ENCODE results near the gene COL5A2.

Gene COL5A2

DNA sequence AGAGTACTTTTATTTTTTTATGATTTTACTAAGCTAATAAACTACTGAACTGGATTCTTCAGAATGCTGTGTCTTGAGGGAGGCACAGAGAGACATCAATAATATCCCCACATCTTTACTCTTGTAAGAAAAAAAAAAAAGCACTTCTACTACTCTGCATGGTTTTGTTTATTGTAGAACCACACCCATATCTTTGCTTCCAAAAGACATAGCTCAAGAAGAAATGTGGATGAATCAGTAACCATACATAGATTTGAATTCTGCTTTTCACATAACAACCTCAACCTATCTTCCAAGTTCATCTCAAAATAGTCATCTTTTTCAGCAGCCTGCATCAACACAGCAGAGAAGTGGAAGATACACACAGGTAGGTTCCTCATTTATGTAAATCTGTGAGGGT, 12.2 kb upstream of the COL5A2 start:
- Histone ChIP-seq H4K20me1 (ENCODE audit: insufficient read depth) (no peaks in the 10 kb centered on the region), H3K27ac (no peak overlapping the region), H3K4me2 (no peak overlapping the region), H3K27me3 (ENCODE audit: insufficient read depth, low read depth) (no peaks in the 10 kb centered on the region), H3K79me2 (ENCODE audit: insufficient read depth, low read depth) (no peaks in the 10 kb centered on the region), H3K9ac (no peak overlapping the region), H3K36me3 (ENCODE audit: insufficient read depth) (no peaks in the 10 kb centered on the region), H2AFZ (ENCODE audit: low read depth) (no peak overlapping the region), H3K4me3 (IDR thresholded peaks at IDR 0.05; ENCODE audit: insufficient read depth, low read depth, low read length) (no peak overlapping the region), H3K4me1 (ENCODE audit: low read depth, poor library complexity, severe bottlenecking) (no peaks in the 10 kb centered on the region)
- TF ChIP-seq, protein P1, sequence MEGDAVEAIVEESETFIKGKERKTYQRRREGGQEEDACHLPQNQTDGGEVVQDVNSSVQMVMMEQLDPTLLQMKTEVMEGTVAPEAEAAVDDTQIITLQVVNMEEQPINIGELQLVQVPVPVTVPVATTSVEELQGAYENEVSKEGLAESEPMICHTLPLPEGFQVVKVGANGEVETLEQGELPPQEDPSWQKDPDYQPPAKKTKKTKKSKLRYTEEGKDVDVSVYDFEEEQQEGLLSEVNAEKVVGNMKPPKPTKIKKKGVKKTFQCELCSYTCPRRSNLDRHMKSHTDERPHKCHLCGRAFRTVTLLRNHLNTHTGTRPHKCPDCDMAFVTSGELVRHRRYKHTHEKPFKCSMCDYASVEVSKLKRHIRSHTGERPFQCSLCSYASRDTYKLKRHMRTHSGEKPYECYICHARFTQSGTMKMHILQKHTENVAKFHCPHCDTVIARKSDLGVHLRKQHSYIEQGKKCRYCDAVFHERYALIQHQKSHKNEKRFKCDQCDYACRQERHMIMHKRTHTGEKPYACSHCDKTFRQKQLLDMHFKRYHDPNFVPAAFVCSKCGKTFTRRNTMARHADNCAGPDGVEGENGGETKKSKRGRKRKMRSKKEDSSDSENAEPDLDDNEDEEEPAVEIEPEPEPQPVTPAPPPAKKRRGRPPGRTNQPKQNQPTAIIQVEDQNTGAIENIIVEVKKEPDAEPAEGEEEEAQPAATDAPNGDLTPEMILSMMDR (conservative IDR thresholded peaks at IDR 0.05; ENCODE audit: low read depth, low read length) = no peak

DNA sequence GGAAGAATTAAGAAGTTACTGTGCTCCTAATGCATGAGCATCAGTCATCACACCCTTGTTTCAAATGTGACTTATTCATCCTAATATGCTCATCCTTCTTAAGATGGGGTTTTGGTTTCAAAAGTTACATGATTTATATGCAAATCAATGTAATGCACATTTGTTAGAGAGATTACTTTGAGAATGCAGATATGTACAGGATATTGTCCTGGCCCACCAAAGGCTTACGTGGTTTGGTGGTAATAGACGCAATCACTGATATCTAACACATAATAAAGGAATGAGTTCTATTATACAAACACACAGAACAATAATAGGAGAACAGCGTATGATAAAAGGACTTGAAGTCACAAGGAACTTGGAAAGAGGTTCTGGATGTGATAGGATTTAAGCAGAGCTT, 11.1 kb upstream of the COL5A2 start:
- Histone ChIP-seq H3K4me1 (ENCODE audit: low read depth, poor library complexity, severe bottlenecking) (no peaks in the 10 kb centered on the region), H4K20me1 (ENCODE audit: insufficient read depth) (no peaks in the 10 kb centered on the region), H3K9ac (no peak overlapping the region), H3K27ac (no peak overlapping the region), H3K36me3 (ENCODE audit: insufficient read depth) (no peaks in the 10 kb centered on the region), H3K79me2 (ENCODE audit: insufficient read depth, low read depth) (no peaks in the 10 kb centered on the region), H3K4me3 (IDR thresholded peaks at IDR 0.05; ENCODE audit: insufficient read depth, low read depth, low read length) (no peak overlapping the region), H3K27me3 (ENCODE audit: insufficient read depth, low read depth) (no peaks in the 10 kb centered on the region), H2AFZ (ENCODE audit: low read depth) (no peak overlapping the region), H3K4me2 (no peak overlapping the region)
- TF ChIP-seq, protein P1 (conservative IDR thresholded peaks at IDR 0.05; ENCODE audit: low read depth, low read length) = no peak

DNA sequence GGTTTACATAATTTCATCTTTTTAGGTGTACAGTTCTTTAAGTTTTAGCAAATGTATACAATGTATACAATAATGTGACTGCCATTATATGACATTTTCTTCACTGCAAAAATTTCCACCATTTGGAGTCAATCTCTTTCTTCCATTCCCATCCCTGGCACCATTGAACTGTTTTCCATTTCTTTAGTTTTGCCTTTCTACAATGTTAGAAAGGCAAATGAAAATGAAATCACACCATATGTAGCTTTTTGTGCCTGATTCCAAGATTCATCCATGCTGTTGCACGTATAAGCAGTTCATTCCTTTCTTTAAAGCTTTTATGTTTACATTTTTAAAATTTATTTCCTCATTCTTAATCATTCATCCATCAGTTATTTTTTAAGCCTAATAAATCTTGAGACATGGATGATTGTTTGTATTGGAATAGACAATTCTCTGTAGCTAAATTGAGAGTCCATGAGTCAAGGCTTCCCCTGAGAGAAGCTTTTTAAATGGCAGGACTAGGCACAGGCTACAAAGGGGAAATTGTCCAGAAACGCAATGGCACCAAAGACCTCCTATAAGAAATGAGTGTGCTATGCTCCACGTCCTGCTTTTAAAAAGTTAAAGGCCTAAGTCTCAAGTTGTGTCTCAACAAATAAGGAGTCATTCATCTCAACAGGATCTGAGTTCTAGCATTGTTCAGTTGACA, 8.7 kb upstream of the COL5A2 start:
- Histone ChIP-seq H3K27ac (no peak overlapping the region), H3K9ac (no peak overlapping the region), H4K20me1 (ENCODE audit: insufficient read depth) (no peaks in the 10 kb centered on the region), H3K36me3 (ENCODE audit: insufficient read depth) (no peaks in the 10 kb centered on the region), H3K27me3 (ENCODE audit: insufficient read depth, low read depth) (no peaks in the 10 kb centered on the region), H3K4me3 (IDR thresholded peaks at IDR 0.05; ENCODE audit: insufficient read depth, low read depth, low read length) (no peak overlapping the region), H3K4me2 (no peak overlapping the region), H3K79me2 (ENCODE audit: insufficient read depth, low read depth) (no peaks in the 10 kb centered on the region), H2AFZ (ENCODE audit: low read depth) (no peak overlapping the region), H3K4me1 (ENCODE audit: low read depth, poor library complexity, severe bottlenecking) (no peaks in the 10 kb centered on the region)
- TF ChIP-seq, protein P1 (conservative IDR thresholded peaks at IDR 0.05; ENCODE audit: low read depth, low read length) = no peak

DNA sequence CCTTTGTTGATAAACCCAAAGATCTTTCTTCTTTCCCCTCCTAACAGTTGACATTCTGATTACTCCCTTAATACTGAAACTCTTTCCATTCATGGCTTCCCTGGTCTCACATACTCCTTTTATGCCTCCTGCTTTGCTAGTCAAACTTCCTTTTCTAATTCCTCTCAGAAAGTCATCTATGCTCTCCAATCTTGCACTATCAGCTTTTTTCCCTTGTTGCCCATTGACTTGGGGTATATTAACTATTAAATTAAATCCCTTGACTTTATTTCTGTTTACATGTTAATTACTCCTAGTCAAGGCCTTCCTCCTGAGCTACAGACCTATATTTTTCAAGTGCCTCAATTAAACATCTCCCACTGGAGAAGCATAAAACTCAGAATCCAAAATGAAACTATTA, 3.6 kb upstream of the COL5A2 start:
- Histone ChIP-seq H2AFZ (ENCODE audit: low read depth) (no peak overlapping the region), H3K4me3 (IDR thresholded peaks at IDR 0.05; ENCODE audit: insufficient read depth, low read depth, low read length) (no peak overlapping the region), H3K27me3 (ENCODE audit: insufficient read depth, low read depth) (no peaks in the 10 kb centered on the region), H4K20me1 (ENCODE audit: insufficient read depth) (no peaks in the 10 kb centered on the region), H3K9ac (no peak overlapping the region), H3K79me2 (ENCODE audit: insufficient read depth, low read depth) (no peaks in the 10 kb centered on the region), H3K27ac (no peak overlapping the region), H3K4me1 (ENCODE audit: low read depth, poor library complexity, severe bottlenecking) (no peaks in the 10 kb centered on the region), H3K36me3 (ENCODE audit: insufficient read depth) (no peaks in the 10 kb centered on the region), H3K4me2 (no peak overlapping the region)
- TF ChIP-seq, protein P1 (conservative IDR thresholded peaks at IDR 0.05; ENCODE audit: low read depth, low read length) = no peak

All from KMS-11 (cell line).